Heart left ventricle (tissue), 13 donors: ENCODE measurements around the gene VGLL3.

Experiments
- POLR2A ChIP-seq, 2 donors: fragments of 450-650 bp; IDR thresholded peaks; one replicate each; pipeline ENCODE4 v1.6.1; 2017; ENCODE audit warnings: antibody characterized with exemption in 2 of 2, mild to moderate bottlenecking in 2 of 2, moderate library complexity in 2 of 2
- TF ChIP-seq, protein P1 (sequence below), 12 donors: fragments of 200-600 bp; sonication (generic) in 4 of 12; IDR thresholded peaks; one replicate each; pipeline versions ENCODE4 v1.5.0 to v1.8.0; 2018 to 2022; ENCODE audit warnings: antibody characterized with exemption in 12 of 12, mild to moderate bottlenecking in 5 of 12
- donor health status: ischemic (EF 13 %, LVEDD 7.1; RV severe dilation, severe dysfunction).
- donor health status: DM: no; HTN: yes; CAD: no.
- donor health status: DM: no; HTN: no; CAD: no.
- donor health status: ischemic (EF 25% LVEDD 6.9; RV normal size, moderate dysfunction).
- donor health status: ischemic (EF 25% LVEDD 5.7; RV mildly dilated, moderate dysfunction).
- donor health status: ischemic (EF 35%, LVEDD 5.7; RV mildly dilated, moderate dysfunction).
- donor health status: nonischemic (EF 11% LVEDD 7.7; RV severe dilation, severe dysfunction).
- donor health status: DM: yes; HTN: yes; CAD: no.
- donor health status: PGD.
- donor health status: ischemic (EF 29% LVEDD 5.4; RV normal size, mild dysfunction).
- donor health status: nonischemic (EF 23%, LVEDD 6.1; RV moderate dilation, normal function).

GRCh38 chr3:87006844-87007439, 16.0 kb upstream of the VGLL3 start:
- TF ChIP-seq, protein P1, sequence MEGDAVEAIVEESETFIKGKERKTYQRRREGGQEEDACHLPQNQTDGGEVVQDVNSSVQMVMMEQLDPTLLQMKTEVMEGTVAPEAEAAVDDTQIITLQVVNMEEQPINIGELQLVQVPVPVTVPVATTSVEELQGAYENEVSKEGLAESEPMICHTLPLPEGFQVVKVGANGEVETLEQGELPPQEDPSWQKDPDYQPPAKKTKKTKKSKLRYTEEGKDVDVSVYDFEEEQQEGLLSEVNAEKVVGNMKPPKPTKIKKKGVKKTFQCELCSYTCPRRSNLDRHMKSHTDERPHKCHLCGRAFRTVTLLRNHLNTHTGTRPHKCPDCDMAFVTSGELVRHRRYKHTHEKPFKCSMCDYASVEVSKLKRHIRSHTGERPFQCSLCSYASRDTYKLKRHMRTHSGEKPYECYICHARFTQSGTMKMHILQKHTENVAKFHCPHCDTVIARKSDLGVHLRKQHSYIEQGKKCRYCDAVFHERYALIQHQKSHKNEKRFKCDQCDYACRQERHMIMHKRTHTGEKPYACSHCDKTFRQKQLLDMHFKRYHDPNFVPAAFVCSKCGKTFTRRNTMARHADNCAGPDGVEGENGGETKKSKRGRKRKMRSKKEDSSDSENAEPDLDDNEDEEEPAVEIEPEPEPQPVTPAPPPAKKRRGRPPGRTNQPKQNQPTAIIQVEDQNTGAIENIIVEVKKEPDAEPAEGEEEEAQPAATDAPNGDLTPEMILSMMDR (IDR thresholded peaks at IDR 0.05), result peak in 6 of 12 donors; percentile 14 to 44 (median 30)
- TF ChIP-seq POLR2A (IDR thresholded peaks at IDR 0.05), result no peak
